Adrenal gland (tissue), 12 donors: ENCODE data around the gene DNALI1. TPM values are rescaled to one million over a fixed set of nuclear protein-coding genes. Genes with fewer than 3 reads are reported as not detected.
"Not testable (repeated sequence)": the region's sequence is repeated elsewhere in the genome, so short reads cannot be mapped to it uniquely, and the experiment has no call there.

Experiments used
- DNase-seq, 7 donors: peaks; one replicate each; pipeline ENCODE4 v3.0.0-alpha.2; 2019 to 2020
- H3K27ac ChIP-seq, 5 donors: fragments of 200-600 bp; sonication (generic) in 4 of 5; 1 replicate in 3 of 5; 2 replicates in 2 of 5; pipeline versions ENCODE4 v1.5.1 to v1.8.0; 2016 to 2020; ENCODE audit warnings: mild to moderate bottlenecking in 1 of 5
- H3K27me3 ChIP-seq: fragments of 200-600 bp; 2 replicates; pipeline ENCODE4 v1.8.0; 2021
- H3K36me3 ChIP-seq, 2 donors: fragments of 200-600 bp; replicated peaks in 1 of 2; 1 replicate in 1 of 2; 2 replicates in 1 of 2; pipeline versions ENCODE4 v1.5.1 to v1.8.0; 2018 to 2022
- H3K4me1 ChIP-seq, 2 donors: fragments of 200-600 bp; replicated peaks in 1 of 2; 1 replicate in 1 of 2; 2 replicates in 1 of 2; pipeline versions ENCODE4 v1.5.1 to v1.8.0; 2018 to 2021
- H3K4me3 ChIP-seq, 4 donors: fragments of 200-600 bp; sonication (generic) in 3 of 4; one replicate each; pipeline ENCODE4 v1.5.1; 2016 to 2018
- H3K9me3 ChIP-seq, 3 donors: fragments of 200-600 bp; sonication (generic) in 1 of 3; replicated peaks in 1 of 3; 1 replicate in 2 of 3; 2 replicates in 1 of 3; pipeline versions ENCODE4 v1.5.1 to v1.8.0; 2016 to 2021
- POLR2A ChIP-seq, 2 donors: fragments of 450-650 bp; IDR thresholded peaks; one replicate each; pipeline ENCODE4 v1.6.1; 2017; ENCODE audit warnings: antibody characterized with exemption in 2 of 2, mild to moderate bottlenecking in 2 of 2, moderate library complexity in 1 of 2
- WGBS, 4 donors: extraction: QIAGEN DNeasy Blood & Tissue Kit in 2 of 4; methylation state at CpG; one replicate each; pipeline versions ENCODE4 v1.1.5 to v1.1.7; 2013 to 2017; 5-methylcytosine and 5-hydroxymethylcytosine counted together
- intact Hi-C, 2 donors: fragments of 100-400 bp; cut with DNase I; formaldehyde crosslinking; loops; one replicate each; pipeline versions ENCODE4 v1.14.1 to v1.15.0; 2022 to 2023
- polyA plus RNA-seq, 3 donors: library from polyadenylated mRNA; stranded (reverse); fragments of 200-250 nt in 2 of 3; fragments of 350-450 nt in 1 of 3; fragmentation: Illumina TruSeq in 1 of 3; extraction: RNeasy Lipid Tissue Mini Kit (QIAGEN cat#74804) in 1 of 3; gene quantifications; one replicate each; pipeline ENCODE4 v1.2.3, GENCODE V29; 2013 to 2014
- total RNA-seq, 9 donors: library from RNA; depleted of rRNA in 4 of 9; stranded (reverse); fragments of >200 nt in 4 of 9; fragments of 120-200 nt in 1 of 9; fragmentation: NEBNext Ultra II Directional in 1 of 9; extraction: Animal tissue kit (Norgen Biotek cat#: 25700) in 1 of 9; gene quantifications; one replicate each; pipeline versions ENCODE4 v1.1.0 to v1.2.4, GENCODE V29; 2013 to 2023
- TF ChIP-seq, protein P1 (sequence below), 6 experiments: fragments of 450-650 bp in 4 of 6; fragments of 200-600 bp in 2 of 6; sonication (generic) in 1 of 6; IDR thresholded peaks; 1 replicate in 5 of 6; 2 replicates in 1 of 6; pipeline versions ENCODE4 v1.5.1 to v1.8.0; 2016 to 2021; ENCODE audit warnings: antibody characterized with exemption in 6 of 6, mild to moderate bottlenecking in 2 of 6, moderate library complexity in 1 of 6
- donor health status: healthy with polysubstance abuse.
- donor health status: Bipolar disorder and iron deficiency.
- donor health status: DM: yes; HTN: yes; CAD: no.
- donor health status: DM: no; HTN: no; CAD: no.
- donor health status: DM: no; HTN: no; CAD: no.
- donor health status: DM: yes; HTN: yes; CAD: no.

DNALI1 gene
- total and polyA plus RNA-seq, 12 donors, result 6.1 to 41.6 (median 15.7) TPM

DNA sequence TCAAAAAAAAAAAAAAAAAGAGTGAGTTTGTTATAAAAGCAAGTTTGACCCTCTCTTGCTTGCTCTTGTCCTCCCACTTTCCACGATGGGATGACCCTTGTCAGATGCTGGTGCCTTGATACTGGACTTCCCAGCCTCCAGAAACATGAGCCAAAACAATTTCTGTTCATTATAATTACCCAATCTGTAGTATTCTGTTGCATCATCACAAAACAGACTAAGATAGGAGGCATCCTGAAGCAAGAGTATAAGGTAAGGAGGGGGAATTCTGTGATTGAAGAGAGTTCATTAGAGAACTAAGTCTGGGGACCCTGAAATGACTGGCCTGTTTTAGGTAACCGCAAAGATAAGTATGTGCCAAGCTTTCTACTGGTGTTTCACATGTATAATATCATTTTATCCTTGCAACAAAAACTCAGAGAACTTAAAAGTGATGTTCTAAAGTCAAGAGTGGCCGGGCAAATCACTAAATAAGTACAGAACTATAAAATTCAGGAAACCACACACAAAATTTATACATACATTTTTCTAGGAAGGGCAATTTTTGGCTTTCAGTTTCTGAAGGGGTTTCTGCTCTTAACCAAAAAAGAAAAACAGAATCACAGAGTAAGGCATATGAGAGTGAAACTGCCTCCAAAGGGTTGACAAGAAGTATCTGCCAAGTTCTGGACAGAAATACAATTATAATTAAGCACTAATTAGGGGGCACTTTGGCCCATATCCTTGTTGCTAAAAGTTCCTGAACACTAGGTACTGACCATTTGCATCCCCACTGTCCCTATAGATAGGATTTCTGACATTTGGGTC lies 14.0 kb downstream of the DNALI1 start:
- TF ChIP-seq, protein P1, sequence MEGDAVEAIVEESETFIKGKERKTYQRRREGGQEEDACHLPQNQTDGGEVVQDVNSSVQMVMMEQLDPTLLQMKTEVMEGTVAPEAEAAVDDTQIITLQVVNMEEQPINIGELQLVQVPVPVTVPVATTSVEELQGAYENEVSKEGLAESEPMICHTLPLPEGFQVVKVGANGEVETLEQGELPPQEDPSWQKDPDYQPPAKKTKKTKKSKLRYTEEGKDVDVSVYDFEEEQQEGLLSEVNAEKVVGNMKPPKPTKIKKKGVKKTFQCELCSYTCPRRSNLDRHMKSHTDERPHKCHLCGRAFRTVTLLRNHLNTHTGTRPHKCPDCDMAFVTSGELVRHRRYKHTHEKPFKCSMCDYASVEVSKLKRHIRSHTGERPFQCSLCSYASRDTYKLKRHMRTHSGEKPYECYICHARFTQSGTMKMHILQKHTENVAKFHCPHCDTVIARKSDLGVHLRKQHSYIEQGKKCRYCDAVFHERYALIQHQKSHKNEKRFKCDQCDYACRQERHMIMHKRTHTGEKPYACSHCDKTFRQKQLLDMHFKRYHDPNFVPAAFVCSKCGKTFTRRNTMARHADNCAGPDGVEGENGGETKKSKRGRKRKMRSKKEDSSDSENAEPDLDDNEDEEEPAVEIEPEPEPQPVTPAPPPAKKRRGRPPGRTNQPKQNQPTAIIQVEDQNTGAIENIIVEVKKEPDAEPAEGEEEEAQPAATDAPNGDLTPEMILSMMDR (IDR thresholded peaks at IDR 0.05), result no peak
- TF ChIP-seq POLR2A (IDR thresholded peaks at IDR 0.05), result no peak
- H3K4me3 ChIP-seq, result no peak overlapping the region
- H3K9me3 ChIP-seq, result no peaks in the 10 kb centered on the region
- 91 to 99% (median 94%) methylated on average over 3 of the region's 3 CpGs for WGBS, 4 donors
- H3K27me3 ChIP-seq, result no peaks in the 10 kb centered on the region
- peaks cover 0 to 99% of the 10 kb centered on the region in 2 donors for H3K36me3 ChIP-seq
- intact Hi-C loops, result no loop called here
- DNase-seq, result no peak
- no peak overlapping the region for H3K27ac ChIP-seq
- no peaks in the 10 kb centered on the region for H3K4me1 ChIP-seq

DNA sequence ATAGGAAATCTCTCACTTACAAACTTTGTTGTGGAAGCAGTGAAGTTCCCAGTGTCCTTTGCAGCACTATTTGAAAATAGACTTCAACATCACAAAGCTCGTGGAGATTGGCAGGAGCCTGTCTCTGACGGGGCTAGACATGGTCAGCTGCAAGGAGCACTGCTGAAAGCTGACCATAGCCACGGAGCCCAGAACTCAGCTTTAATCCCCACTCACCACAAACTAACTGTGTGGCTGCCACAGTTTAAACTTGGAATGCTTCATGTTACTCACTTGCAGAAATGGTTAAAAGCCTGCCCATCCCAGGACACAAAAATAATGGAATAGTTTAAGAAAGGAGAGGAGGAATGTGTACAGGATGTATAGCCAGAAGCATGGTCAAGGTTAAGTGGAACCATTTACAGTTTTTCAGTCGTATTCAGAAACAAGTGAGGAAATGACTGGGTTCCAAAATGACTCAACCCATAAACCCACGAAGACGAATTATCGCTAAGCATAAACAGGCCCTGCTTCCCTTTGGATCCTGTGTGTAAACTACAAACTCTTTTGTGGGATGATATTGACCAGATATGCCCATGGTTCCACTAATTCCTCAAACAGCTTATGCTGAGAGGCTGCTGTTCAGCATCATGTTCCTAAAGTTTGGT lies 18.2 kb downstream of the DNALI1 start:
- H3K4me1 ChIP-seq, result no peaks in the 10 kb centered on the region
- H3K9me3 ChIP-seq, result no peaks in the 10 kb centered on the region
- intact Hi-C loops, result no loop called here
- H3K36me3 ChIP-seq, result peaks cover 0 to 84% of the 10 kb centered on the region in 2 donors
- H3K27me3 ChIP-seq, result no peaks in the 10 kb centered on the region
- WGBS, 4 donors, result 71 to 83% (median 81%) methylated on average over 7 of the region's 7 CpGs
- H3K27ac ChIP-seq, result no peak overlapping the region
- no peak for DNase-seq
- TF ChIP-seq, protein P1 (IDR thresholded peaks at IDR 0.05), result no peak
- TF ChIP-seq POLR2A (IDR thresholded peaks at IDR 0.05), result no peak
- H3K4me3 ChIP-seq, result no peak overlapping the region

DNA sequence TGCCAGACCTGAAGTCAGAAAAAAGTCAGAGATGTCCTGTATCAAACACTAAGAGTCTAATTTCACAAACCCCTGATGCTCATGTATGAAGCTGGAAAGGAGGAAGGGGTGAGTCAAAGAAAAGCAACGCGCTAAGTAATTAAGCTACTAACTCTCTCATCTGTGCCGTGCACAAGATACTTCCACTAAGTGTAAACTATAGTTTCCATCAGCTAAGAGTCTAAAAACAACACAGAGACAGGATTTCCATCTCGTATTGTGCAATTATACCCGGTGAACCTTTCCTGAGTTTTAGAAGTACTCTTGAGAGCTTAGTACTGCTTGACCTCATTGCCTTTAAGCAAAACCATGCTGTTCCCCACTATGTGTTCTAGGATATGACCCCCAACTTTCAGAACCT lies 19.0 kb downstream of the DNALI1 start:
- intact Hi-C loops, result no loop called here
- TF ChIP-seq POLR2A (IDR thresholded peaks at IDR 0.05), result no peak
- TF ChIP-seq, protein P1 (IDR thresholded peaks at IDR 0.05), result no peak
- H3K27me3 ChIP-seq, result no peaks in the 10 kb centered on the region
- no peak for DNase-seq
- no peak overlapping the region for H3K27ac ChIP-seq
- 90 to 100% (median 95%) methylated on average over 5 of the region's 5 CpGs for WGBS, 4 donors
- H3K4me3 ChIP-seq, result no peak overlapping the region
- peaks cover 0 to 84% of the 10 kb centered on the region in 2 donors for H3K36me3 ChIP-seq
- H3K9me3 ChIP-seq, result no peaks in the 10 kb centered on the region
- H3K4me1 ChIP-seq, result no peaks in the 10 kb centered on the region

DNA sequence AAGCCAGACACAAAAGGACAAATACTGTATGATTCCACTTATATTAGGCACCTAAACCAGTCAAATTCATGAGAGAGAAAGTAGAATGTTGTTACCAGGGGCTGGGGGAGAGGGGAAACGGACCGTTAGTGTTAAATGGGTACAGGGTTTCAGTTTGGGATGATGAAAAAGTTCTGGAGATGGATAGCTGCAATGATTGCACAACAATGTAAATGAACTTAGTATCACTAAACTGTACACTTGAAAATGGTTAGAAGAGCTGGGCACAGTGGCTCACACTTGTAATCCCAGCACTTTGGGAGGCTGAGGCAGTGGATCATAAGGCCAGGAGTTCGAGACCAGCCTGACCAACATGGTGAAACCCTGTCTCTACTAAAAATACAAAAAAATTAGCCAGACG lies 27.8 kb downstream of the DNALI1 start:
- H3K27me3 ChIP-seq, DNase-seq, H3K4me3 ChIP-seq, H3K27ac ChIP-seq, H3K9me3 ChIP-seq, intact Hi-C loops, H3K4me1 ChIP-seq: not testable (repeated sequence)
- peaks cover 0 to 68% of the 10 kb centered on the region in 2 donors for H3K36me3 ChIP-seq
- WGBS, 4 donors, result 89 to 95% (median 93%) methylated on average over 4 of the region's 4 CpGs
